K562 (cell line): ENCODE measurements around the gene KBTBD2. TPM values are rescaled to one million over a fixed set of nuclear protein-coding genes. Genes with fewer than 3 reads are reported as not detected.

Source experiments
- ARID2 ChIP-seq: fragments of 450-650 bp; IDR thresholded peaks from 2 replicates; pipeline ENCODE4 v1.6.1; 2017; ENCODE audit warnings: antibody characterized with exemption, mild to moderate bottlenecking
- CLOCK ChIP-seq: fragments of 250-450 bp; sonication (Bioruptor Pico); IDR thresholded peaks from 2 replicates; pipeline ENCODE4 v1.4.0; 2020; ENCODE audit warnings: mild to moderate bottlenecking, moderate library complexity, borderline replicate concordance
- DDX20 ChIP-seq: fragments of 450-650 bp; IDR thresholded peaks from 2 replicates; pipeline ENCODE4 v1.6.1; 2016; ENCODE audit warnings: missing genetic modification characterization, low read depth, mild to moderate bottlenecking, missing compliant biosample characterization, moderate library complexity
- FOXP4 ChIP-seq: sonication (generic); formaldehyde crosslinking; IDR thresholded peaks from 2 replicates; pipeline ENCODE4 v1.8.0; 2022; ENCODE audit warnings: mild to moderate bottlenecking, missing genetic modification reagents, borderline replicate concordance
- GATAD2A ChIP-seq: fragments of 450-650 bp; IDR thresholded peaks from 2 replicates; pipeline ENCODE4 v1.6.1; 2017
- GTF2B ChIP-seq: IDR thresholded peaks from 2 replicates; pipeline ENCODE4 v1.6.1; 2011; ENCODE audit not compliant: insufficient read length; ENCODE audit errors: extremely low read depth
- ID3 ChIP-seq, 2 experiments: fragments of 250-450 bp in 1 of 2; fragments of 450-650 bp in 1 of 2; sonication (Bioruptor Pico) in 1 of 2; IDR thresholded peaks; 2 replicates each; pipeline versions ENCODE4 v1.6.1 to v1.8.0; 2016 to 2021; ENCODE audit warnings: mild to moderate bottlenecking in 2 of 2, moderate library complexity in 2 of 2, missing compliant biosample characterization in 1 of 2, missing genetic modification characterization in 1 of 2
- KDM2B ChIP-seq: fragments of 250-450 bp; sonication (Bioruptor Pico); IDR thresholded peaks from 2 replicates; pipeline ENCODE4 v1.8.0; 2021; ENCODE audit warnings: mild to moderate bottlenecking, moderate library complexity
- KLF1 ChIP-seq: fragments of 450-650 bp; IDR thresholded peaks from 2 replicates; pipeline ENCODE4 v1.6.1; 2016; ENCODE audit warnings: missing genetic modification characterization, missing compliant biosample characterization
- MXD1 ChIP-seq: fragments of 250-450 bp; sonication (Bioruptor Pico); IDR thresholded peaks from 2 replicates; pipeline ENCODE4 v1.8.0; 2021; ENCODE audit warnings: borderline replicate concordance, mild to moderate bottlenecking, moderate library complexity; ENCODE audit not compliant: poor library complexity, severe bottlenecking
- PCBP2 ChIP-seq: fragments of 200-400 bp; formaldehyde crosslinking; IDR thresholded peaks from 2 replicates; pipeline ENCODE4 v1.6.1; 2018; ENCODE audit warnings: low read length, low read depth, mild to moderate bottlenecking, moderate library complexity; ENCODE audit not compliant: poor library complexity, severe bottlenecking
- POLR2AphosphoS5 ChIP-seq: IDR thresholded peaks from 2 replicates; pipeline ENCODE4 v1.6.1; 2011; ENCODE audit warnings: mild to moderate bottlenecking, low read depth, low read length, moderate library complexity; ENCODE audit not compliant: control insufficient read depth, insufficient read depth
- SAFB ChIP-seq: fragments of 200-400 bp; formaldehyde crosslinking; IDR thresholded peaks from 2 replicates; pipeline ENCODE4 v1.6.1; 2017; ENCODE audit warnings: low read depth, low read length, borderline replicate concordance
- STAG1 ChIP-seq: sonication (generic); formaldehyde crosslinking; IDR thresholded peaks from 2 replicates; pipeline ENCODE4 v1.5.0; 2020; ENCODE audit warnings: missing genetic modification reagents, borderline replicate concordance
- STAT5A ChIP-seq: IDR thresholded peaks from 2 replicates; pipeline ENCODE4 v1.6.1; 2012; ENCODE audit warnings: low read length, inconsistent platforms, borderline replicate concordance
- TFAM ChIP-seq: fragments of 250-450 bp; sonication (Bioruptor Pico); conservative IDR thresholded peaks from 2 replicates; pipeline ENCODE4 v1.5.0; 2021; ENCODE audit warnings: mild to moderate bottlenecking, moderate library complexity
- USF2 ChIP-seq: sonication (generic); formaldehyde crosslinking; IDR thresholded peaks from 2 replicates; pipeline ENCODE4 v1.5.0; 2020; ENCODE audit warnings: missing genetic modification reagents
- ZNF444 ChIP-seq: fragments of 250-450 bp; sonication (Bioruptor Pico); IDR thresholded peaks from 2 replicates; pipeline ENCODE4 v1.4.0; 2020; ENCODE audit warnings: mild to moderate bottlenecking, moderate library complexity
- ZNF79 ChIP-seq: fragments of 250-450 bp; sonication (Bioruptor Pico); IDR thresholded peaks from 2 replicates; pipeline ENCODE4 v1.4.0; 2020; ENCODE audit warnings: low read depth, mild to moderate bottlenecking, moderate library complexity
- polyA plus RNA-seq, 8 experiments: library from polyadenylated mRNA; depleted of rRNA in 4 of 8; stranded (reverse) in 5 of 8; unstranded in 3 of 8; fragments of >200 nt; fragmentation: Nextera tagmentation in 2 of 8; fragmentation: Illumina TruSeq in 1 of 8; extraction: Ambion mirVana in 2 of 8; extraction: Trizol in 1 of 8; gene quantifications; 2 replicates each; pipeline versions ENCODE4 v1.2.1 to v1.2.3, GENCODE V29; 2011 to 2014; ENCODE audit warnings: inconsistent platforms in 1 of 8, missing spikeins in 1 of 8
- total RNA-seq, 7 experiments: library from RNA; depleted of rRNA in 6 of 7; stranded (reverse); fragments of >200 nt in 6 of 7; fragmentation: Illumina TruSeq in 2 of 7; extraction: Trizol in 2 of 7; gene quantifications; 2 replicates each; pipeline versions ENCODE4 v1.2.1 to v1.2.3, GENCODE V29; 2011 to 2021; ENCODE audit warnings: low replicate concordance in 1 of 7

The KBTBD2 gene
- total and polyA plus RNA-seq, 9 of the 15 experiments (the other 6 are each of a cell fraction or from before 2014, with no cell fraction given), result 22.8 to 62.2 (median 30.8) TPM

GRCh38 chr7:32892521-32893206, 1.1 kb upstream of the KBTBD2 start (continued):
- TF ChIP-seq USF2 (CRISPR knock-in tag), result no peak
- TF ChIP-seq CLOCK (CRISPR knock-in tag), result no peak
- TF ChIP-seq SAFB, result no peak
- peak; percentile 69; the same call in 1 of the 2 replicates for TF ChIP-seq GATAD2A
- no peak for TF ChIP-seq FOXP4
- no peak for TF ChIP-seq ZNF79 (CRISPR knock-in tag)
- no peak for TF ChIP-seq STAG1 (CRISPR knock-in tag)
- no peak for TF ChIP-seq ZNF444
- TF ChIP-seq GTF2B, result no peak
- no peak for TF ChIP-seq PCBP2
- no peak for TF ChIP-seq ARID2
- TF ChIP-seq KLF1 (tag), result 0 out of 2 replicates have a peak, but pooled peaks have one; percentile 2
- TF ChIP-seq TFAM, result no peak
- no peak for TF ChIP-seq ID3 (CRISPR knock-in tag; IDR thresholded peaks at IDR 0.05)
- TF ChIP-seq ID3 (tag; IDR thresholded peaks at IDR 0.05), result no peak
- no peak for TF ChIP-seq POLR2AphosphoS5
- peak; percentile 35; the same call in 1 of the 2 replicates for TF ChIP-seq STAT5A
- no peak for TF ChIP-seq KDM2B (CRISPR knock-in tag)
- no peak for TF ChIP-seq MXD1 (CRISPR knock-in tag)
- no peak for TF ChIP-seq DDX20 (tag)
